MCF 10A (cell line): ENCODE measurements around the gene UBN2. TPM values are rescaled to one million over a fixed set of nuclear protein-coding genes. Genes with fewer than 3 reads are reported as not detected.
A peak's percentile ranks its signal among the peaks of the same experiment; 100 is the strongest.
"Not testable (repeated sequence)": the region's sequence is repeated elsewhere in the genome, so short reads cannot be mapped to it uniquely, and the experiment has no call there.

Experiments used
- BruUV-seq: library from RNA; stranded (reverse); fragments of 400-500 nt; replicated peaks from 2 replicates; lab custom pipeline; 2021; lab: Mats Ljungman, UMichigan
- CTCF ChIA-PET: fragments of 300-600 bp; sonication (Branson Sonifier 250); formaldehyde crosslinking; extraction: SDS; loops from one replicate; lab custom pipeline; 2021; ENCODE audit warnings: antibody characterized with exemption, inconsistent platforms; lab: Yijun Ruan, JAX
- POLR2A ChIA-PET: fragments of 300-600, 350-650 bp; sonication (Branson Sonifier 250); formaldehyde crosslinking; extraction: SDS; loops from one replicate; lab custom pipeline; 2020; ENCODE audit warnings: antibody characterized with exemption, inconsistent platforms; lab: Yijun Ruan, JAX
- DNase-seq: peaks from one replicate; pipeline ENCODE4 v3.0.0-alpha.2; 2018; ENCODE audit not compliant: unreplicated experiment
- H3K27ac Mint-ChIP-seq: one replicate; pipeline ENCODE4 v1.8.0; 2022; ENCODE audit warnings: mild to moderate bottlenecking, low read depth, mixed read lengths; ENCODE audit not compliant: unreplicated experiment
- H3K27me3 Mint-ChIP-seq: one replicate; pipeline ENCODE4 v1.8.0; 2022; ENCODE audit warnings: mixed read lengths; ENCODE audit not compliant: insufficient read depth, unreplicated experiment
- H3K36me3 Mint-ChIP-seq: one replicate; pipeline ENCODE4 v1.8.0; 2022; ENCODE audit warnings: mild to moderate bottlenecking, moderate library complexity, mixed read lengths; ENCODE audit not compliant: insufficient read depth, unreplicated experiment
- H3K4me1 Mint-ChIP-seq: one replicate; pipeline ENCODE4 v1.8.0; 2022; ENCODE audit warnings: mixed read lengths; ENCODE audit not compliant: insufficient read depth, unreplicated experiment
- H3K4me3 Mint-ChIP-seq: one replicate; pipeline ENCODE4 v1.8.0; 2022; ENCODE audit warnings: mild to moderate bottlenecking, moderate library complexity, mixed read lengths; ENCODE audit not compliant: unreplicated experiment
- H3K9me3 Mint-ChIP-seq: one replicate; pipeline ENCODE4 v1.8.0; 2022; ENCODE audit warnings: mixed read lengths; ENCODE audit not compliant: unreplicated experiment
- intact Hi-C: fragments of 100-400 bp; cut with micrococcal nuclease; formaldehyde crosslinking; loops from 2 replicates; pipeline ENCODE4 v1.14.1; 2022
- total RNA-seq: library from RNA; stranded (reverse); gene quantifications from 2 replicates; pipeline ENCODE4 v1.2.3, GENCODE V29; 2022
- TF ChIP-seq, protein P1 (sequence below): fragments of 200-600 bp; IDR thresholded peaks from one replicate; pipeline ENCODE4 v1.8.0; 2022; ENCODE audit warnings: antibody characterized with exemption, mild to moderate bottlenecking; ENCODE audit not compliant: unreplicated experiment

UBN2 gene
- total RNA-seq, 1 experiment from 2014 or later: 18.7 TPM

DNA sequence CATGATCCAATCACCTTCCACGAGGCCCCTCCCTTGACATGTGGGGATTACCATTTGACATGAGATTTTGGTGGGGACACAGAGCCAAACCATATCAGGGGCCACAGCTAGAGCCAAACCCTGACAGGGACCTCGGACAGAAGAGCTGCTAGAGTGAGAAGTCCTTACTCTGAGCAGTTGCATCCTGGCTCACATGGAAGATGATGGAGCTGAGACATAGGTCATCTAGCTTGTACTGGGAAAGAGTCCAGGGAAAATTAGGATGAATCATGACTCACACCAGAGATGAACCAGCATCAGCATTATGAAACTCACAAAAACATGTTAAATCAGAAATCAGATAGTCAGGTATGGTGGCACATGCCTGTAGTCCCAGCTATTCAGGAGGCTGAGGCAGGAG is 97.3 kb downstream of the UBN2 start:
- TF ChIP-seq, protein P1, sequence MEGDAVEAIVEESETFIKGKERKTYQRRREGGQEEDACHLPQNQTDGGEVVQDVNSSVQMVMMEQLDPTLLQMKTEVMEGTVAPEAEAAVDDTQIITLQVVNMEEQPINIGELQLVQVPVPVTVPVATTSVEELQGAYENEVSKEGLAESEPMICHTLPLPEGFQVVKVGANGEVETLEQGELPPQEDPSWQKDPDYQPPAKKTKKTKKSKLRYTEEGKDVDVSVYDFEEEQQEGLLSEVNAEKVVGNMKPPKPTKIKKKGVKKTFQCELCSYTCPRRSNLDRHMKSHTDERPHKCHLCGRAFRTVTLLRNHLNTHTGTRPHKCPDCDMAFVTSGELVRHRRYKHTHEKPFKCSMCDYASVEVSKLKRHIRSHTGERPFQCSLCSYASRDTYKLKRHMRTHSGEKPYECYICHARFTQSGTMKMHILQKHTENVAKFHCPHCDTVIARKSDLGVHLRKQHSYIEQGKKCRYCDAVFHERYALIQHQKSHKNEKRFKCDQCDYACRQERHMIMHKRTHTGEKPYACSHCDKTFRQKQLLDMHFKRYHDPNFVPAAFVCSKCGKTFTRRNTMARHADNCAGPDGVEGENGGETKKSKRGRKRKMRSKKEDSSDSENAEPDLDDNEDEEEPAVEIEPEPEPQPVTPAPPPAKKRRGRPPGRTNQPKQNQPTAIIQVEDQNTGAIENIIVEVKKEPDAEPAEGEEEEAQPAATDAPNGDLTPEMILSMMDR: no peak

DNA sequence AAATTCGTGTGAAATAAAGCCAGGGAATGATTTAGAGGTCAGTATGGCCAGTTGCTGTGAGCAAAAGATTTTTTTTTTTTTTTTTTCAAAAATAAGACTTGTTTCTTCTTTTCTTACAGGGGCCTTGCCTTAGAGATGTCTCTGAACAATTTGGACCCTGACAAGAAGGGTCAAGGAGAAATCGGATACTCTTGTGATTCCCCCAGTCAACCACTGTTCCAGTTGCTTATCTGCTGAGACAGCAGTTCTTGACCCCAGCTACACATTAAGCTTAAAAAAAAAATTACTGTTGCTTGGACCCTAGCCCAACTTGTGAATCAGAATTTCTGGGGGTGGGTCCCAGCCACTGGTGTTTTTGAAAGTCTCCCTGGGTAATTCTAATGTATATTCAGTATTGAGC is 98.1 kb downstream of the UBN2 start:
- no peak overlapping the region for H3K27ac Mint-ChIP-seq
- no peaks in the 10 kb centered on the region for H3K27me3 Mint-ChIP-seq
- no peak for DNase-seq
- intact Hi-C loops: no loop called here
- no TSS peak for BruUV-seq
- TF ChIP-seq, protein P1: no peak
- H3K4me3 Mint-ChIP-seq: no peak overlapping the region
- CTCF ChIA-PET: interaction anchor here (0.7 kb wide), 2 partner anchors 10 to 16 kb away, joined by 3 to 4 read pairs; no protein-coding TSS in a partner anchor
- H3K36me3 Mint-ChIP-seq: no peaks in the 10 kb centered on the region
- no peaks in the 10 kb centered on the region for H3K9me3 Mint-ChIP-seq
- no peaks in the 10 kb centered on the region for H3K4me1 Mint-ChIP-seq
- POLR2A ChIA-PET: interaction anchor here (1.7 to 1.9 kb wide), 3 partner anchors 30 to 96 kb away, joined by 4 to 6 read pairs (median 6); partner anchors contain the start of gene LUC7L2

More for the DNA sequence above, 97.3 kb downstream of the UBN2 start:
- no peaks in the 10 kb centered on the region for H3K4me1 Mint-ChIP-seq
- no peak overlapping the region for H3K27ac Mint-ChIP-seq
- no TSS peak for BruUV-seq
- intact Hi-C loops: no loop called here
- H3K27me3 Mint-ChIP-seq: no peaks in the 10 kb centered on the region
- no peaks in the 10 kb centered on the region for H3K36me3 Mint-ChIP-seq
- DNase-seq: peak; percentile 87
- POLR2A ChIA-PET: interaction anchor here (1.0 to 1.9 kb wide), 5 partner anchors 9 to 96 kb away, joined by 3 to 10 read pairs (median 5); partner anchors contain the start of gene LUC7L2
- no peaks in the 10 kb centered on the region for H3K9me3 Mint-ChIP-seq
- CTCF ChIA-PET: interaction anchor here (0.6 to 1.1 kb wide), 4 partner anchors 12 to 1324 kb away, joined by 3 to 5 read pairs (median 3); no protein-coding TSS in a partner anchor
- no peak overlapping the region for H3K4me3 Mint-ChIP-seq

- Mint-ChIP-seq H3K27me3 (no peaks in the 10 kb centered on the region), H3K27ac (no peak overlapping the region), H3K4me3 (no peak overlapping the region), H3K36me3 (no peaks in the 10 kb centered on the region), H3K4me1 (no peaks in the 10 kb centered on the region), H3K9me3 (no peaks in the 10 kb centered on the region)
- no peak for DNase-seq
- POLR2A ChIA-PET: interaction anchor here (0.6 to 2.0 kb wide), 3 partner anchors 10 to 233 kb away, joined by 4 to 12 read pairs (median 6); partner anchors contain the start of gene LUC7L2
- TF ChIP-seq, protein P1: no peak
- BruUV-seq: no TSS peak
- intact Hi-C loops: no loop called here
- CTCF ChIA-PET: interaction anchor here (0.5 to 0.6 kb wide), 2 partner anchors 202 to 260 kb away, joined by 3 read pairs; no protein-coding TSS in a partner anchor
Measured at GRCh38 chr7:139330333-139331030, 99.4 kb downstream of the UBN2 start.

- Mint-ChIP-seq H3K36me3 (no peaks in the 10 kb centered on the region), H3K27me3 (no peaks in the 10 kb centered on the region), H3K4me1 (no peaks in the 10 kb centered on the region), H3K4me3 (no peak overlapping the region), H3K9me3 (no peaks in the 10 kb centered on the region), H3K27ac (no peak overlapping the region)
- BruUV-seq: no TSS peak
- CTCF ChIA-PET: interaction anchor here (0.7 to 1.2 kb wide), 2 partner anchors 10 to 698 kb away, joined by 3 read pairs; no protein-coding TSS in a partner anchor
- POLR2A ChIA-PET: no interaction called here
- TF ChIP-seq, protein P1: no peak
- intact Hi-C loops: no loop called here
- no peak for DNase-seq
Measured at GRCh38 chr7:139332697-139333359, 101.8 kb downstream of the UBN2 start.

- CTCF ChIA-PET: interaction anchor here (0.7 kb wide), 1 partner anchor 697 kb away, joined by 3 read pairs; no protein-coding TSS in a partner anchor
- intact Hi-C loops, H3K4me1 Mint-ChIP-seq, H3K36me3 Mint-ChIP-seq, H3K4me3 Mint-ChIP-seq, H3K27ac Mint-ChIP-seq, DNase-seq, BruUV-seq, H3K9me3 Mint-ChIP-seq, H3K27me3 Mint-ChIP-seq, POLR2A ChIA-PET: not testable (repeated sequence)
Measured at GRCh38 chr7:139333443-139333842, 102.4 kb downstream of the UBN2 start.
